Transverse colon (tissue), 4 donors: ENCODE data around the gene SPARC.

Experiments
- POLR2AphosphoS5 ChIP-seq, 3 donors: sonication (generic); formaldehyde crosslinking; IDR thresholded peaks; one replicate each; pipeline ENCODE4 v1.6.1; 2016; ENCODE audit warnings: antibody characterized with exemption in 3 of 3
- TF ChIP-seq, protein P1 (sequence below), 5 experiments: fragments of 200-600 bp in 3 of 5; fragments of 450-650 bp in 2 of 5; sonication (generic) in 3 of 5; IDR thresholded peaks; 1 replicate in 2 of 5; 2 replicates in 3 of 5; pipeline ENCODE4 v1.5.1; 2016 to 2017; ENCODE audit warnings: antibody characterized with exemption in 5 of 5, inconsistent platforms in 3 of 5, mild to moderate bottlenecking in 2 of 5, moderate library complexity in 1 of 5

DNA sequence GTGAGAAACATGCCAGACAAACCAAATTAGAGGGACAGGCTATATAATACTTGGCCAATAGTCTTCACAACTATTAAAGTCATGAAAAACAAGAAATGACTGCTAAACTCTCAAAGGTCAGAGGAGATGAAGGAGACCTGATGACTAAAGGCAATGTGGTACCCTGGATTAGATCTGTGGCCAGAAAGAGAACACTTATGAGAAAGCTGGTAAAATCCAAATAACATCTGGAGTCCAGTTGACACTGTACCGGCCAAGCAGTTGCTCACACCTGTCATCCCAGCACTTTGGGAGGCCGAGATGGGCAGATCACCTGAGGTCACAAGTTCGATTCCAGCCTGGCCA is 47.3 kb upstream of the SPARC start:
- TF ChIP-seq, protein P1, sequence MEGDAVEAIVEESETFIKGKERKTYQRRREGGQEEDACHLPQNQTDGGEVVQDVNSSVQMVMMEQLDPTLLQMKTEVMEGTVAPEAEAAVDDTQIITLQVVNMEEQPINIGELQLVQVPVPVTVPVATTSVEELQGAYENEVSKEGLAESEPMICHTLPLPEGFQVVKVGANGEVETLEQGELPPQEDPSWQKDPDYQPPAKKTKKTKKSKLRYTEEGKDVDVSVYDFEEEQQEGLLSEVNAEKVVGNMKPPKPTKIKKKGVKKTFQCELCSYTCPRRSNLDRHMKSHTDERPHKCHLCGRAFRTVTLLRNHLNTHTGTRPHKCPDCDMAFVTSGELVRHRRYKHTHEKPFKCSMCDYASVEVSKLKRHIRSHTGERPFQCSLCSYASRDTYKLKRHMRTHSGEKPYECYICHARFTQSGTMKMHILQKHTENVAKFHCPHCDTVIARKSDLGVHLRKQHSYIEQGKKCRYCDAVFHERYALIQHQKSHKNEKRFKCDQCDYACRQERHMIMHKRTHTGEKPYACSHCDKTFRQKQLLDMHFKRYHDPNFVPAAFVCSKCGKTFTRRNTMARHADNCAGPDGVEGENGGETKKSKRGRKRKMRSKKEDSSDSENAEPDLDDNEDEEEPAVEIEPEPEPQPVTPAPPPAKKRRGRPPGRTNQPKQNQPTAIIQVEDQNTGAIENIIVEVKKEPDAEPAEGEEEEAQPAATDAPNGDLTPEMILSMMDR (IDR thresholded peaks at IDR 0.05) = no peak
- TF ChIP-seq POLR2AphosphoS5 (IDR thresholded peaks at IDR 0.05) = no peak
